ENCODE results near the gene LMO1.

The LMO1 gene

GRCh38 chr11:8263109-8263768 is 439 bp downstream of the LMO1 start:
- DNase-seq: peak in 2 of 3 donors; percentile 5 to 18

- peak; percentile 29 to 52 (median 39) for DNase-seq
Measured at GRCh38 chr11:8262552-8263108, 1.0 kb downstream of the LMO1 start.

- no peak for DNase-seq
Measured at GRCh38 chr11:8261921-8262551, 1.6 kb downstream of the LMO1 start.

- DNase-seq: no peak
Measured at GRCh38 chr11:8261291-8261690, 2.4 kb downstream of the LMO1 start.

GRCh38 chr11:8260202-8260966 is 3.3 kb downstream of the LMO1 start:
- DNase-seq: no peak

DNA sequence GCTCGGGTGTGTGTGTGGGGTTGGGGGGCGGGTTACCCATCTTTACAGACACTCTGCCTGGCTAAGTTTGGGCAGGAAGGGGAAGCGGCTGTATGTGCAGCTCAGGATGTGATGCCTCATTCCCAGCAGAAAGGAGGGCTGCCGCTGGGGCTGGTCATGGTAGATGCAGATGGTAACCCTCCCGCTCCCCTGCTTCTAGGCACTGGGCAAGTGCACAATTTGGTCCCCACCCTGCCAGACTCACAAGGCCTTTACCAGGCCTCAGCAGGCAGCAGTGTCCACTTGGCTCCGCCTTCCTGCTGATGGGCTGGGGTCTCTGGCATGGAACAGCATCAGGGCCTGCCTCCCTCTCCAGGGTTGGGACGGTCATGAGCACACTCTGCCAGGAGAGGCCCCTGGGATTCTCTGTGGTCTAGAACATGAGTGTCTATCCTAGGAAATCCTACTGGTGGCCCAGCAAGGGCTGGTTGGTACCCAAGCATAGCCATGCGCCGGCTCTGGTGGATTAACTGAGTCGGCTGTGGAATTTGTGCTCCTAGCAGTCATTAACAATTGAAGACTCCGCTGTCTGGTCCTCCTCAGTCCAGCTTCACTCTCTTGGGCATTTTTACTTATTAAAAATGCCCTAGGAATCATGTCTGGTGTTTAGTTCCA is 4.2 kb downstream of the LMO1 start:
- DNase-seq: peak; percentile 35 to 59 (median 40)

GRCh38 chr11:8258784-8259183 is 4.9 kb downstream of the LMO1 start:
- peak; percentile 72 to 93 (median 86) for DNase-seq

GRCh38 chr11:8258289-8258688 is 5.4 kb downstream of the LMO1 start:
- peak in 2 of 3 donors; percentile 17 to 37 for DNase-seq

DNA sequence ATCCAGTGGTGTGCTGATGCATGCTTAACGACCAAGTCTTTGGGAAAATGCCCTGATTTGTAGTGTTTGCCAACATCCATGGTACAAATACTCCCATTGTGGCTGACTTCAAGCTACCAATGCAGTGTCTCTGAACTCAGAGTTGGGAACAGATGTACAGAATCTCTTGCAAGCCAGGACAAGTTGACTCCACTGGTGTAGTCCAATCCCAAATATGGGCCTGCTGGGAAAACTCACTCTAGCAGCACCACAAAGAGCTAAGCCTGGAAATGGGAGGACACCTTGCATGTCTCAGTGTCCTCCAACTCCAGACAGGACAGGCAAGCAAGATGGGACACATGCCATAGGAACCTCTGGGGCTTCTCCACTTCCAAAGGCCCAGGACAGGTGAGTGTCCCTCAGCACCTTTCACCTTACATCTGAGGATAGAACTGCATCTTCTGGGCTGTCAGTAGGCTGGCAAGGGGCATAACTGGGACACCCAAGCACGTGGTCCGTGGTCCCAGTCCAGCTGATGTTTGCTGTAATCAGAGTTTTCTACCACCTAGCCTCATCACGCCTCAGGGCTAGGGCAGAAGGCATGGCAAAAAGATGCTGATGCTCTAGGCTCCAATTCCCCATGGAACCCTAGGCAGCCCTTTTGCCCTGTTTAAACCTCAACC is 6.5 kb downstream of the LMO1 start:
- DNase-seq: no peak

DNA sequence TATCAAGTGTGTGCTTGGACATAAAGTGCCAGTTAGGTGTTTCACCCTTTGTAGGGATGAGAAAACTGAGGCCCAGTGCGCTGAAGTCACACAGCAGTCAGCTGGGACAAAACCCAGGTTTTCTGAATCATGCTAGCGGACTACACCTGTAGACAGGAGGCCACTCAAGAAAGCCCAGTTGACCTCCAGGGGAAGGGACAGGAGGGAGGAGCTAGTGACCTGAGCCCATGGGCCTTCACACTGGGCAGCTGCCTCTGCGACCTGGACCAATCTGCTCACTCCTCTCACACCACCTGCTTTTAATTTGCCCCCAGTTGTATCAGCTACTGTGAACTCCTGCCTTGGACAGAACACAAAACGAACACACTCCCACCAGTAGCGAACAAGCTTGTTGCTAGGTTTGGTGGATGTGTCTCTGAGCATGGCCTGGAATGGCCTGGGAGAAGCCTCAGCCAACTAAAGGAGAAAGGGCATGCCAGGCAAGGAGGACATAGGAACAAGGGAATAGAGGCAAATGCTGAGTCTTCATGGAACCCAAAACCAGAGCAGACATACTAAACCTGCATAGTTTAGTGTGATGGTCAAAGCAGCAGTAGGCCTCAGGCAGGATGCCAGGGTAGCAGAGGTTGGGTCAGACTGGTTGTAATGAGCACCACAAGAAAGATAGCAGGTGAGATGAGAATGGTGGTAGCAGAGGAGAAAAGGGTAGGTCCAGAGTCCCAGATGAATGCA is 7.2 kb downstream of the LMO1 start:
- DNase-seq: no peak

GRCh38 chr11:8253566-8253965 is 10.1 kb downstream of the LMO1 start:
- no peak for DNase-seq

DNA sequence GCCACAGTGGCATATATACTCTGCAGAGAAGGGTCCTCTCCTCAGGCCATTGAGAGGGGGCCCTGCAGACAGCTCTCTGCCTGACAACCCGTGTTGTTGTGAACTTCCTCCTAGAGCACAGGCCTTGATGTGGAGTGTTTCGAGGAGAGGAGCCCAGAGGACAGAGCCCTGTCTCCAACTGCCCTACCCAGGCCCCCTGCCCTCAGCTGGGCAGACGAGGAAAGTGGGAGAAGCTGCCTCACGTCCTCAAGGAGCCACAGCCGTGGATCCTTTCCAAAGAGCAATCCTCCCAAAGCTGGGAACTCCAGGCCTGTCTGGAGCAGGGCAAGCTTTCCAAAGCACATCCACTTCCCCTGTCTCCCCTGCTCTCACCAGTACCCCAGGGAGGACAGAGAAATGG is 10.7 kb downstream of the LMO1 start:
- no peak for DNase-seq

- no peak for DNase-seq
Measured at GRCh38 chr11:8252388-8252787, 11.3 kb downstream of the LMO1 start.

- DNase-seq: no peak
Measured at GRCh38 chr11:8251616-8252295, 11.9 kb downstream of the LMO1 start.

DNA sequence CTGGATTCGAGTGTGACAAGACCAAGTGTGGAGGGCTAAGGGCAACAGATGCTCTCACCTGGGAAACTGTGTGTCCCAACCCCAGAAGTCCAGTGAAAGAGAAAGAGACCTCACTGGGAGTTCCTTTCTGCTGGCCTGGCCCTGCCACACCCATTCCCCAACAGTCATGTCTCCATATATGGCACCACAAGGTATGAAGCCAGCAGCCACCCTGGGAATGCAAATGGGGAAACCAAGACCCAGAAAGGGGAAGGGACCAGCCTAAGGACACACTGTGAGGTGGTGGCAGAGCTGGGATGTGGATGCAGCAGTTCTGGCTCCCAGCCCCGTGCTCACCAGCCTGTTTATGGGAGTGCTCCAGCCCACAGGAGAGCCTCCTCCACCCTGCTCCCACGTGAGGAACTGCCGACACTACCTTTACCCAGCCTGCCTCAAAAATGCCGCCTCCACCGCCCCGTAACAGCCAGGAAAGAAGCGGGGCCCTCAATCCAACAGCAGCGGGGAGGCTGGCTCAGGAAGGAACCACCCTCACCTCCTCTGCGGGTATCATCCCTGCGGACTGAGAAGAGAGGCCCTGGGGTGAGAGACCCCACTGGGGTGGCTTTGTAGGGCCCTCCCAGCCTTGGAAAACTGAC is 12.6 kb downstream of the LMO1 start:
- no peak for DNase-seq

- no peak for DNase-seq
Measured at GRCh38 chr11:8250434-8250833, 13.2 kb downstream of the LMO1 start.

- DNase-seq: no peak
Measured at GRCh38 chr11:8249482-8249881, 14.2 kb downstream of the LMO1 start.

DNA sequence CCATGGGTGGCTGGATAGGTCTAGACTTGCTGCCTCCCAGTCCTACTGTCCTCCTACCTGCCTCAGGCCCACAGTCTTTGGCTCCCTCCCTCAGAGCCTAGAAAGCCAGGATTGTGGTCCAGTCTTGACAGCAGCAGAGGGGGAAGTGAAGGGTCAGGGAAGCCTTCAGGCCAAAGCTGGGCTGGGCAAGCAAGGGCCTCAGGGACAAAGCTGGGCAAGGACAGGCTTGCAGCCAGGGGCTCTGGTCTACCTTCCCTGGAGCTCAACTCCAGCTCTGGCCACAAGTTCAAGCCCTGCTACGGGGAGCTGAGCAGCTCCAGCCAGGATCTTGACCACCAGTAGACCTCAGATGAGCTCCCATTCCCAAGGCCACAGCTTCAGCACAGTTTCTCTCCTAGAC is 14.9 kb downstream of the LMO1 start:
- no peak for DNase-seq

DNA sequence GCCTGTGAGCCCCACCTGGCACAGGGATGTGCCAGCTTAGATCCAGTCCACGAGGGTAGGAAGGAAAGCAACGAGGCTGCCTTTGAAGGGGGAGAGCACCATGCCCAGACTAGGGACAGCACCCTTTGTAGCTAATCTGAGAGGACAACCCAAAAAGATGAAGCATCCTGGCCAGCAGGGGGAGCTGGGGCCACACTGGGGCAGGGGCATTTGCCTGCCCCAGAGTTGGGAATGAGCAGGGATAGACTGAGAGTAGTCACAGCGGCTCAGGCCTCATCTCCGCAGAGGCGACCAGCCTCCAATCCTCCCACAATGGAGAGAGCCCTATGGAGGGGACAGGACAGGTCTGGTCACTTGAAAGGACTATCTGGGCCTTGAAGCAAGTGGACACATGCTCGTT is 16.4 kb downstream of the LMO1 start:
- DNase-seq: peak; percentile 59 to 74 (median 64)

- DNase-seq: no peak
Measured at GRCh38 chr11:8243458-8243857, 20.2 kb downstream of the LMO1 start.
